ENCODE data around the gene RNF26. TPM values are rescaled to one million over a fixed set of nuclear protein-coding genes. Genes with fewer than 3 reads are reported as not detected.

The RNF26 gene
- total and polyA plus RNA-seq, 10 of the 15 experiments (the other 5 are each of a cell fraction or from before 2014, with no cell fraction given), result 2.8 to 54.5 (median 17.7) TPM

GRCh38 chr11:119299416-119299815 is 34.9 kb upstream of the RNF26 start:
- H3K4me3 ChIP-seq, result no peak overlapping the region
- FAIRE-seq (no peak), DNase-seq (ENCODE audit: low read depth, low spot score) (no peak), ATAC-seq (no peak)
- no TSS peak for BruUV-seq (replicated peaks)
- H3K79me2 ChIP-seq (ENCODE audit: control insufficient read depth, insufficient read depth, low read length), result no peaks in the 10 kb centered on the region
- intact Hi-C loops (cut with micrococcal nuclease; ENCODE audit: unreplicated experiment), result no loop called here
- in situ Hi-C loops (cut with MboI), result no loop called here
- CTCF ChIA-PET, result interaction anchor here (0.7 to 2.5 kb wide), 5 partner anchors 9 to 24 kb away, joined by 3 to 7 read pairs (median 3); no protein-coding TSS in a partner anchor
- no peaks in the 10 kb centered on the region for H3K4me1 ChIP-seq (ENCODE audit: control insufficient read depth, insufficient read depth, low read length)
- POLR2A ChIA-PET, result no interaction called here
- RAD21 ChIA-PET (ENCODE audit: unreplicated experiment), result interaction anchor here (0.6 kb wide), 1 partner anchor 156 kb away, joined by 4 read pairs; no protein-coding TSS in a partner anchor
- H3K9ac ChIP-seq (ENCODE audit: control insufficient read depth, insufficient read depth, low read length), result no peak overlapping the region
- H3K27ac ChIP-seq (ENCODE audit: control insufficient read depth, insufficient read depth), result no peak overlapping the region
- H3K4me2 ChIP-seq (ENCODE audit: control insufficient read depth, insufficient read depth), result no peak overlapping the region
- H3K27me3 ChIP-seq (replicated peaks in 1 of 2; ENCODE audit: control insufficient read depth in 2 of 2, insufficient read depth in 2 of 2, low read length in 1 of 2), result no peaks in the 10 kb centered on the region
- H3K36me3 ChIP-seq (ENCODE audit: control insufficient read depth in 2 of 2, insufficient read depth in 2 of 2, low read length in 1 of 2), result peaks cover 10 to 43% of the 10 kb centered on the region in 2 experiments
- 98% methylated on average over 9 of the region's 9 CpGs for WGBS (ENCODE audit: insufficient coverage, insufficient replicate concordance, low lambda C conversion rate, missing lambda C conversion rate)
- TF ChIP-seq TCF7 (IDR thresholded peaks at IDR 0.05; ENCODE audit: borderline replicate concordance) (no peak), PAX8 (IDR thresholded peaks at IDR 0.05) (no peak), FOXM1 (IDR thresholded peaks at IDR 0.05; ENCODE audit: low read depth, low read length) (no peak), PKNOX1 (IDR thresholded peaks at IDR 0.05) (no peak), RB1 (IDR thresholded peaks at IDR 0.05; ENCODE audit: borderline replicate concordance) (no peak), CREB1 (IDR thresholded peaks at IDR 0.05; ENCODE audit: low read depth) (no peak), IKZF2 (IDR thresholded peaks at IDR 0.05) (no peak), BHLHE40 (IDR thresholded peaks at IDR 0.05; ENCODE audit: borderline replicate concordance in 1 of 2, low read depth in 2 of 2, low read length in 1 of 2) (no peak), NFYB (IDR thresholded peaks at IDR 0.05; ENCODE audit: insufficient read depth, low read depth, low read length) (no peak), FOS (IDR thresholded peaks at IDR 0.05; ENCODE audit: borderline replicate concordance, extremely low read depth, insufficient read length) (no peak), SUPT20H (IDR thresholded peaks at IDR 0.05; ENCODE audit: borderline replicate concordance, control insufficient read depth, low read depth, low read length) (no peak), E2F4 (IDR thresholded peaks at IDR 0.05; ENCODE audit: low read depth, low read length) (no peak), SUZ12 (IDR thresholded peaks at IDR 0.05; ENCODE audit: unreplicated experiment) (no peak), ELK1 (IDR thresholded peaks at IDR 0.05; ENCODE audit: low read depth, low read length) (no peak), BACH1 (IDR thresholded peaks at IDR 0.05; ENCODE audit: borderline replicate concordance) (no peak), NFYA (IDR thresholded peaks at IDR 0.05; ENCODE audit: borderline replicate concordance, low read depth, low read length) (no peak), CBFB (IDR thresholded peaks at IDR 0.05; ENCODE audit: low read depth) (no peak)
- H2AFZ ChIP-seq (ENCODE audit: control insufficient read depth, low read depth, low read length), result no peak overlapping the region
- no peaks in the 10 kb centered on the region for H3K9me3 ChIP-seq (replicated peaks; ENCODE audit: control insufficient read depth, insufficient read depth, low read length)
- SMC1A ChIA-PET (ENCODE audit: uncharacterized antibody, unreplicated experiment), result interaction anchor here (1.6 kb wide), 1 partner anchor 16 kb away, joined by 3 read pairs; no protein-coding TSS in a partner anchor
- H4K20me1 ChIP-seq (ENCODE audit: control insufficient read depth, insufficient read depth), result no peaks in the 10 kb centered on the region
